Measurements from ENCODE around the gene BAHCC1. TPM values are rescaled to one million over a fixed set of nuclear protein-coding genes. Genes with fewer than 3 reads are reported as not detected.
A peak's percentile ranks its signal among the peaks of the same experiment; 100 is the strongest.

Gene BAHCC1
- total RNA-seq, 1 donor, result 6.5 TPM

DNA sequence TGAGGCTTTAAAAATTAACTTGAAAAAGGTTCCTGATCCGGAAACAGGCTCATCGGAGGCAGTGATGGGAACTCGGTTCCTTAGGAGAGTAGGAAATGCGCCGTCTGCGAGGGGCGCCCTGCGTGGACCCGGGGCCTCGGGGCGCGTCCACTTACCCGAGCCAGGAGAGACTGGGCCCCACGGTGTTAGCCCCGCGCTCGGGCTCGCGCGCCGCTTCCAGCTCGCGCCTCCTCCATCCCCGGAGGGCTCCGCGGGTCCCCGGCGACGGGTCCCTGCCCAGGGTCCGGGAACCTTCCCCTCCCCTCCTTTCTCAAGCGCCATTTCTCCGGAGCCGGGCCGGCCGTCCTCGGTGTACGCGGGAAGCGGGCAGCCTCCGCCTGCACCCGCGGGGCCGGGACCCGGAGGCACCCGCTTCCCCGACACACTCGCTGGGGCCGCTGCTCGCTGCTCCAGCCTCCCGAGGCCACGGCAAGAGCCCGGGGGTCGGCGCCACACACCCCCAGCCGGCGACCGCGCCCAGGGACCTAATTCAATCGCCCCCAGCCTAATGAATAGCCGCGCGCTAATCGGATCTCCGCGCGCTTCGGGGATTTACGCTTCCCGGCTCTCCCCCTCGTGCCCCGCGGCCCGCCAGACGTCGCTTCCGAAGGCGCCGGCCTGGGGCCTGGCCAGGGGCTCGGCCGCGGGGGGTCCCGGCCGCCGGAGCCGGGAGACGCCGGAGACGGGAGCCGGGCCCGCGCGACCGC is 2.2 kb upstream of the BAHCC1 start:
- peak; percentile 31 for DNase-seq (ENCODE audit: low read depth)
- H3K4me3 ChIP-seq (ENCODE audit: low read depth, low read length), result peak overlapping the region; percentile 70
- TF ChIP-seq, protein P1, sequence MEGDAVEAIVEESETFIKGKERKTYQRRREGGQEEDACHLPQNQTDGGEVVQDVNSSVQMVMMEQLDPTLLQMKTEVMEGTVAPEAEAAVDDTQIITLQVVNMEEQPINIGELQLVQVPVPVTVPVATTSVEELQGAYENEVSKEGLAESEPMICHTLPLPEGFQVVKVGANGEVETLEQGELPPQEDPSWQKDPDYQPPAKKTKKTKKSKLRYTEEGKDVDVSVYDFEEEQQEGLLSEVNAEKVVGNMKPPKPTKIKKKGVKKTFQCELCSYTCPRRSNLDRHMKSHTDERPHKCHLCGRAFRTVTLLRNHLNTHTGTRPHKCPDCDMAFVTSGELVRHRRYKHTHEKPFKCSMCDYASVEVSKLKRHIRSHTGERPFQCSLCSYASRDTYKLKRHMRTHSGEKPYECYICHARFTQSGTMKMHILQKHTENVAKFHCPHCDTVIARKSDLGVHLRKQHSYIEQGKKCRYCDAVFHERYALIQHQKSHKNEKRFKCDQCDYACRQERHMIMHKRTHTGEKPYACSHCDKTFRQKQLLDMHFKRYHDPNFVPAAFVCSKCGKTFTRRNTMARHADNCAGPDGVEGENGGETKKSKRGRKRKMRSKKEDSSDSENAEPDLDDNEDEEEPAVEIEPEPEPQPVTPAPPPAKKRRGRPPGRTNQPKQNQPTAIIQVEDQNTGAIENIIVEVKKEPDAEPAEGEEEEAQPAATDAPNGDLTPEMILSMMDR (IDR thresholded peaks at IDR 0.05; ENCODE audit: insufficient read depth, low read depth, low read length), result no peak

DNA sequence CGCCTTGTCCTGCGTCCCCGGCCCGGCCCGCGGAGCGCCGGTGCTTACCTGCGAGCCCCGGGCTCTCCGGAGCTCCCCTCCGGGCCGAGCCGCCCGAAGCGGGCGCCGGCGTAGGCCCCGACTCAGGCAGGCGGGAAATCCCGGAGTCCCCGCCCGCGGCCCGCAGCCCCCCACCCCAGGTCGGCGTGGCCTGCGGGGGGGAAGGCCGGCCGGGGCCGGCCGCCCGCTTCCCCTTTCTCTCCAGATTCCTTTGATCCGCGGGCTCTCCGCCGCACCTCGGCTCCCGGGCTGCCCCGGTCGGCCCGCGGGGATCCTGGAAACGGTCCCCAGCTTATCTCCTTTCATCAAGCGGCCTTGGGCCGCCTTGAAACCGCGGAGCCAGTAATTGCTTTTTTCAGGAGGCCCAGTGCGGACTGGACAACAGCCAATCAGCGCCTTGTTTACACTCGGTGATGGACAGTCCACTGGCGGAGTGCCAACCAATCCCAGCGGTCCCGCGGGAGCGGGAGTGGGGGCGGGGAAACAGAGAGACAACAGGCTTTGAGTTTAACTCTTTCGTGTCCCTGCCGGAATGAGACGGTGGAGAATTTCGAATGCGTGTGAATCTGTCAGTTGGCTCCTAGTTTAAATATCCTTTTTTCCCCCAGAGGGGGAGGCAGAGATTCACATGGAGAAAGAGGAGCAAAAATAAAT is 1.4 kb upstream of the BAHCC1 start:
- peak overlapping the region; percentile 70 for H3K4me3 ChIP-seq (ENCODE audit: low read depth, low read length)
- DNase-seq (ENCODE audit: low read depth), result peak; percentile 100
- TF ChIP-seq, protein P1 (IDR thresholded peaks at IDR 0.05; ENCODE audit: insufficient read depth, low read depth, low read length), result no peak

DNA sequence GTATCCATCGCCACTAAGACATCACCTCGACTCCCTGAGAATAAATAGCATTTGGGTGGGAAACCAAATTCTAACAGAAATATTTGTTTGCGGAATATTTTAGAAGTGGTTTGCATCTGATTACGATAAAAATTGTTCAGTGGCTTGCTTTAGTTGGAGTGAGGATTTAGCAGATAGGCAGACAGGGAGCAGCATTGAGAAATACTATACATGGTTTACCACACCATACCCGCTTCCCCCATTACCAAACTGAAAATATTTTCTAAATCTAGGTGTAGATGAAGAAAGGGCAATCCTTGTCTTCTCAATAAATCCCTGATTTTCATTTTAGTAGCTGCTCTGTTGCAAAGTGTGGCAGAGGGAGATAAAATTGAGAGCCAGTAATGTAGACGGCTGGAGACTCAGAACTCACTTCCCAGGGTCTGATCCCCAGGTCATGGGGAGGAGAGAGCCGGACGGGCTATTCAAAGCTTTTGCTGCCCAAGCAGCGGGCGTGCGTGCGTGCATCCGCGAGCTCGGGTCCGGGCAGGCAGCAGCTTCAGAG is 808 bp upstream of the BAHCC1 start:
- DNase-seq (ENCODE audit: low read depth), result no peak
- TF ChIP-seq, protein P1 (IDR thresholded peaks at IDR 0.05; ENCODE audit: insufficient read depth, low read depth, low read length), result peak; percentile 10
- peak overlapping the region; percentile 44 for H3K4me3 ChIP-seq (ENCODE audit: low read depth, low read length)

DNA sequence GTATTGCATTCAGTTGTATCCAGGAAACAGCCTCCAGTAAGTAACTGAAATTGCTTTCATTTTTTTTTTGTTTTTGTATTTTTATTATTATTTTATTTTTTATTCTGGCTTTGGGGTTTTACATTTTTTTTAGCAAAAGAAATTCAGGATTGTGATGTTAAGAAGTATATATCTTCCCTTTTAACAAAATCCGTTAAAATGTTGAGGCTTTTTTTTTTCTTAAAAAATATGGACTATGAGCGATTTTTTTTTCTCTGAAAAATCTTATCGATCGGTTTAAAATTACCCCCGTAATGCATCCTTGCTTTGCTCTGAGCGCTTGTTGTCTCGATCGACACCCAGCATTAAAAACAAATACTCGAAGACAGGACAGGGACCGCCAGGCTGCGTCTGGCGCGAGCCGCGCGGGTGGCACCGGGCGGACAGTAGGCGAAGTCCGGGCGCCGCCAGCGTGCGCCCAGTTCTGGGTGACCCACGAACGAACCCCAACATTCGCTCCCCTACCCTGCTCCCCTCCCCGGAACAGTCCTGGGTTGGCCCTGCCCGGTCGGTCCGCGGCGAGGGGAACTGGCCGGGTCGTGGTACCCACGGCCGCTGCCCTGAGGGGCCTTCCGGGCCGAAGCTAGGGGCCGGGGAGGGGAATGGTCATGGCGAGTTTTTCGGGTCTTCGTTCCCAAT is 482 bp downstream of the BAHCC1 start:
- no peak for DNase-seq (ENCODE audit: low read depth)
- H3K4me3 ChIP-seq (ENCODE audit: low read depth, low read length), result peak overlapping the region; percentile 75
- TF ChIP-seq, protein P1 (IDR thresholded peaks at IDR 0.05; ENCODE audit: insufficient read depth, low read depth, low read length), result no peak

DNA sequence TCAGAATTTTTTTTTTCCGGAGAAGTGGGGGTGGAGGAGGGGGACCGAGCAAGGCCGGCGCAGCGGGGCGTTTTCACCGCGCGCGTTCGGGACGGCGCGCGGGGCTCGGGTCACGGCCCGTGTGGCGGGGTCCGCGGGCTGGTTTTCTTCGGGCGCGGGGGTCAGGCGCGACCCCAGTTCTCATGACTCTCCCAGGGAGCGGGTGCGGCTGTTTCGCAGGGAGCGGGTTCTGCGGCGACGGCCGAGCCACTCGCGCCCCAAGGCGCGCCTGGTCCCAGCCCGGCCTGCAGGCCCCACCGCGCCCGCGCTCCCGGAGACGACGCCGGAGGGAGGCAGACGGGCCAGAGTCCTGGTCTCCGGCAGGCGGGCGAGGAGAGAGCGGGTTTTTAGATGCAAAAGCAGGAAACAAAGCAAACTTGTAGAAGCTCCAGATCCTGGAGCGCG is 1.0 kb downstream of the BAHCC1 start:
- no peak for DNase-seq (ENCODE audit: low read depth)
- TF ChIP-seq, protein P1 (IDR thresholded peaks at IDR 0.05; ENCODE audit: insufficient read depth, low read depth, low read length), result no peak
- H3K4me3 ChIP-seq (ENCODE audit: low read depth, low read length), result peak overlapping the region; percentile 75

DNA sequence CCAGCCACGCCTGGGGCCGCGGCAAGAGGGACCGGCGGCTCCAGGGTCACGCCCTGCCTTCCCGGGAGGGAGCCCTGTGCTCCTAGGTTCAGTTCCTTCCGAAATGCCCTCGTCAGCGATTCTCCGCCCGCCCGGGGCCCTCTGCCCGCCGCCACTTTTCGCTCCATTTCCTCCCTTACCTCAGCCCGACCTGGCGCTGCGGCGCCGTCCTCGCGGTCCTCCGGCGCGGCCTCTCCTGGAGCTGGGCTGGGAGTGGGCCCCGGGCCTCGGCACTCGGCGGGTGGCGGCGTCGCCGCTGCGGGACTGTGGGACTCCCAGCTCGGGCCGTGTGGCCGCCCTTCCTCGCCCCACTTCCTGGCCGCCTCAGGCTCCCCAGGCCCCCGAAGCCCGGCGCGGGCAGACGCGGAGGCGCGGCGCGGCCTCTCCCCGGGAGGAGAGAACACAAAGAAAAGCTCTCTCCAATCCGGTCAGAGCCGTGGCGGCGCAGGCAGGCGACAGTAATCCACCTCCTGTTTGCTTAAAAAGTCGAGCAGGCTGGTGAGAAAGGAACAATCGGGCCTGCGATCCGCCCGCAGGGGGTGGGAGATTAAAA is 1.6 kb downstream of the BAHCC1 start:
- TF ChIP-seq, protein P1 (IDR thresholded peaks at IDR 0.05; ENCODE audit: insufficient read depth, low read depth, low read length), result no peak
- peak; percentile 44 for DNase-seq (ENCODE audit: low read depth)
- peak overlapping the region; percentile 75 for H3K4me3 ChIP-seq (ENCODE audit: low read depth, low read length)
